SJSA1 (cell line): ENCODE measurements around the gene KRTAP10-12. TPM values are rescaled to one million over a fixed set of nuclear protein-coding genes. Genes with fewer than 3 reads are reported as not detected.
"Not testable (repeated sequence)": the region's sequence is repeated elsewhere in the genome, so short reads cannot be mapped to it uniquely, and the experiment has no call there.

Experiments
- DNase-seq, 2 experiments: peaks; one replicate each; pipeline ENCODE4 v3.0.0-alpha.2; 2015 to 2020; ENCODE audit warnings: low spot score in 2 of 2, low read depth in 1 of 2
- H3K27ac ChIP-seq: fragments of 250-450 bp; sonication (Bioruptor Pico); 2 replicates; pipeline ENCODE4 v1.5.1; 2020; ENCODE audit warnings: mild to moderate bottlenecking, moderate library complexity
- H3K27me3 ChIP-seq: fragments of 250-450 bp; sonication (Bioruptor Pico); replicated peaks from 2 replicates; pipeline ENCODE4 v1.5.1; 2020; ENCODE audit warnings: mild to moderate bottlenecking, moderate library complexity
- H3K36me3 ChIP-seq: fragments of 250-450 bp; sonication (Bioruptor Pico); 2 replicates; pipeline ENCODE4 v1.5.1; 2020; ENCODE audit warnings: mild to moderate bottlenecking
- H3K4me1 ChIP-seq: fragments of 250-450 bp; sonication (Bioruptor Pico); replicated peaks from 2 replicates; pipeline ENCODE4 v1.6.1; 2021; ENCODE audit warnings: mild to moderate bottlenecking
- H3K4me3 ChIP-seq: fragments of 250-450 bp; sonication (Bioruptor Pico); 2 replicates; pipeline ENCODE4 v1.5.1; 2020; ENCODE audit warnings: mild to moderate bottlenecking
- H3K9me3 ChIP-seq: fragments of 250-450 bp; sonication (Bioruptor Pico); replicated peaks from 2 replicates; pipeline ENCODE4 v1.5.1; 2020; ENCODE audit warnings: mild to moderate bottlenecking
- total RNA-seq: library from RNA; depleted of rRNA; stranded (reverse); fragments of >200 nt; shearing (Covaris generic); gene quantifications from 2 replicates; pipeline ENCODE4 v1.2.3, GENCODE V29; 2014; rRNA removed

Gene KRTAP10-12, protein sequence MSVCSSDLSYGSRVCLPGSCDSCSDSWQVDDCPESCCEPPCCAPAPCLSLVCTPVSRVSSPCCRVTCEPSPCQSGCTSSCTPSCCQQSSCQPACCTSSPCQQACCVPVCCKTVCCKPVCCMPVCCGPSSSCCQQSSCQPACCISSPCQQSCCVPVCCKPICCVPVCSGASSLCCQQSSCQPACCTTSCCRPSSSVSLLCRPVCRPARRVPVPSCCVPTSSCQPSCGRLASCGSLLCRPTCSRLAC
- not detected in 2 replicates for total RNA-seq

DNA sequence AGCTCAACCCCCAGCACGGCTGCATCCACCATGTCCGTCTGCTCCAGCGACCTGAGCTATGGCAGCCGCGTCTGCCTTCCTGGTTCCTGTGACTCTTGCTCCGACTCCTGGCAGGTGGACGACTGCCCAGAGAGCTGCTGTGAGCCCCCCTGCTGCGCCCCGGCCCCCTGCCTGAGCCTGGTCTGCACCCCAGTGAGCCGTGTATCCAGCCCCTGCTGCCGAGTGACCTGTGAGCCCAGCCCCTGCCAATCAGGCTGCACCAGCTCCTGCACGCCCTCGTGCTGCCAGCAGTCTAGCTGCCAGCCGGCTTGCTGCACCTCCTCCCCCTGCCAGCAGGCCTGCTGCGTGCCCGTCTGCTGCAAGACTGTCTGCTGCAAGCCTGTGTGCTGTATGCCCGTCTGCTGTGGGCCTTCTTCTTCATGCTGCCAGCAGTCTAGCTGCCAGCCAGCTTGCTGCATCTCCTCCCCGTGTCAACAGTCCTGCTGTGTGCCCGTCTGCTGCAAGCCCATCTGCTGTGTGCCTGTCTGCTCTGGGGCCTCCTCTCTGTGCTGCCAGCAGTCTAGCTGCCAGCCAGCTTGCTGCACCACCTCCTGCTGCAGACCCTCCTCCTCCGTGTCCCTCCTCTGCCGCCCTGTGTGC lies at the start of gene KRTAP10-12:
TSS of gene KRTAP10-12 (plus strand) at position 1 of the 639 bp plus-strand sequence. CDS start at position 31, 30 bp downstream.
- not testable (repeated sequence) for H3K27ac ChIP-seq, DNase-seq, H3K4me1 ChIP-seq, H3K36me3 ChIP-seq, H3K4me3 ChIP-seq, H3K9me3 ChIP-seq
- peaks cover 34% of the 10 kb centered on the region for H3K27me3 ChIP-seq

DNA sequence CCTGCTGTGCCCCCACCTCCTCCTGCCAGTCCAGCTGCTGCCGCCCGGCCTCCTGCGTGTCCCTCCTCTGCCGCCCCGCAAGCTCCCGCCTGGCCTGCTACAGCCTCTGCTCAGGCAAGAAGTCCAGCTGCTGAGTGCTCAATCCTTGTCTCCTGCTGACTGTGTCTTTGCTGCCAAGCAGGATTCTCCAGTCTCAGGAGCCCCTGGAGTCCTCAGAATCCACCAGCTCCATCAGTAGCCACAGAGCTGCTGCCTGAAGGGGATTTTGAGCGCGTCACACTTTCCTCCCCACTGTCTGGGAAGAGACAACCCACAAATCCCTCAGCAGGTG lies 49.8 kb upstream of the KRTAP10-12 start:
- Histone ChIP-seq H3K4me3 (no peak overlapping the region), H3K36me3 (no peaks in the 10 kb centered on the region), H3K27me3 (0 out of 2 replicates have a peak, but pooled peaks cover 8% of the 10 kb centered on the region), H3K4me1 (no peaks in the 10 kb centered on the region), H3K9me3 (no peaks in the 10 kb centered on the region; the same call in 1 of the 2 replicates), H3K27ac (no peak overlapping the region)
- DNase-seq = no peak

DNA sequence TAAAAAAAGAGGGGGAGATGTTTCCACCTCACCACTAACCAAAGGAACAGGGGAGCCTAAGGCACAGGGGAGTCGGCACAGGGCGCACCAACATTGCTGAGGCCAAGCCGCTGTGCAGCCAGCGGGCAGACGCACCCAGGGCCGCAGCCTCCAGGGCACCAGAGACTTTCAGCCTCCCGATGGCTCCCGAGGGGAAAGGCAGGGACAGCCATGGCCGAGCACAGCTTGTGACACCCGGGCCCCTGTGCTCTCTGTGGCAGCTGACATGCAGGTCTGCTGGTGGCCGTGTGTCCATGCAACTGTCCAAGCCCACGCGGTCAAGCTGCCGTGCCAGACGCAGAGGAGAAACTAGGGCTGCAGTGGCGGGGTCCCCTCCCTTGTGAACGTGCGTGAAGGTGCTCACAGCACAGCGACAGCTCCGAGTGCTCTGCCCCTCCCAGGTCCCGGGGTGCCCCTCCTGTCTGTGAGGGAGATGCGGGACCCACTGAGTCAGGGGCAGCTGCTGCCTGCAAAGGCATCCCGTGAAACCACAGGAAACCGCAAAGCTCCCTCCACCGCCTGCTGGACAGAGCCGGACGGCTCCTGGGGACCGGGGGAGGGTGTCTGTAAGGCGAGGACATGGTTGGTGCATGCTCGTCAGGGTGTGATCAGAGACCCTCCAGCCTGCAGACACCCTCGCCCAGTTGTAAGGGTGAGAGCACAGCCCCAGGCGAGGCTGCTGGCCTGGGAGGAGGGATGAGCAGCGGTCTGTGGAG lies 48.2 kb upstream of the KRTAP10-12 start:
- Histone ChIP-seq H3K27ac (no peak overlapping the region), H3K36me3 (no peaks in the 10 kb centered on the region), H3K4me3 (no peak overlapping the region), H3K27me3 (peaks cover 8% of the 10 kb centered on the region; the same call in 1 of the 2 replicates), H3K4me1 (no peaks in the 10 kb centered on the region), H3K9me3 (no peaks in the 10 kb centered on the region; the same call in 1 of the 2 replicates)
- no peak for DNase-seq

DNA sequence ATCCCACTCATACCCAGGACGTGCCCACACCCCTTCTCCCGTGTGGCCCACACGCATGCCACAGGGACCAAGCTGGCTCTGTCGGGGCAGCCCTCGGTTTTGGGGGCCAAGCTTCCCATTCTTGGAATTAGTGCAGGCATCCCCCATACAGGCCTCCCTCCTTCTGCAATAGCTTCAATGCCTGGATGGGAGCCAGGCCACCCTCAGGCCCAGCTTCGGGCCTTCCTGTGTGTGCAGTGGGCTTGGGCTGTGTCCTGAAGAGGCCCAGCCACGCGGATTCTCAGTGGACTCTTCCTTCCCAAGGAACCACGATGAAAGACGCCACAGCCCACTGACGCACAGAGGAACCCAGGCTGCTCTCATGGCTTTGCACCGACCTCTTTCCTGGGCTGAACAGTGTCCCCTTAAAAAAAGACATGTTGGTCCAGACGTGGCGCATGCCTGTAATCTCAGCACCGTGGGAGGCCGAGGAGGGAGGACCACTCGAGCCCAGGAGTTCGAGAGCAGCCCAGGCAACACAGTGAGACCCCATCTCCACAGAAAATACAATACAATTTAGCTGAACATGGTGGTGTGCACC lies 47.4 kb upstream of the KRTAP10-12 start:
- no peaks in the 10 kb centered on the region for H3K4me1 ChIP-seq
- no peaks in the 10 kb centered on the region; the same call in 1 of the 2 replicates for H3K9me3 ChIP-seq
- H3K27ac ChIP-seq = no peak overlapping the region
- no peak for DNase-seq
- H3K27me3 ChIP-seq = peaks cover 8% of the 10 kb centered on the region; the same call in 1 of the 2 replicates
- no peak overlapping the region for H3K4me3 ChIP-seq
- H3K36me3 ChIP-seq = no peaks in the 10 kb centered on the region

DNA sequence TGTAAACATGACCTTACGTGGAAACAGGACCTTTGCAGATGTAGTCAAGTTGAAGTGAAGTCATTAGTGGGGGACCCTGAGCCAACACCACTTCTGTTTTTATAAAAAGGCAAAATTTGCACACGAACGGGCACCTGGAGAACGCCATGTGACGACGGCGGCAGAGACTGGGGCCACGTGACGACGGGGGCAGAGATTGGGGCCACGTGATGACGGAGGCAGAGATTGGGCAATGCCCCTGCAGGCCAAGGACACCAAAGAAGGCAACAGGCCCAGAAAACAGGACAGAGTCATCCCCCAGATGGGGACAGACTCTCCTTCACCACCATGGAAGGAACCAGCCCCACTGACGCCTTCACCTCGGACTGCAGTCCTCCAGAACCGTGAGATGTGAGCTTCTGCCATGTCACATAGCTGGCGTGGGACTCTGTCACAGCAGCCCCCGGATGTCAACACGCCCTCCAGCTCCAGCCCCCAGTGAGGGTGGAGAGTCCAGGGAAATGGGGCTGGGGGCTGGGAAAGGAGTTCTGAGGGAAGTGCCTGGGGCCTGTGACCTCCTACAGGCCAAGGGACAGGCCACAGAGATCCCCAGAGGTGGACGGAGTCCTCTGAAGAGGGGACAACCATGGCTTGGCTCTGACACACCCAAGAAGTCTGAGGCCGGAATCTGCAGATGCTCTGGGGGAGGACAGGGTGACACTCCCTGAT lies 46.6 kb upstream of the KRTAP10-12 start:
- Histone ChIP-seq H3K9me3 (no peaks in the 10 kb centered on the region; the same call in 1 of the 2 replicates), H3K36me3 (no peaks in the 10 kb centered on the region), H3K4me1 (no peaks in the 10 kb centered on the region), H3K27ac (no peak overlapping the region), H3K27me3 (peaks cover 8% of the 10 kb centered on the region; the same call in 1 of the 2 replicates), H3K4me3 (no peak overlapping the region)
- no peak for DNase-seq

DNA sequence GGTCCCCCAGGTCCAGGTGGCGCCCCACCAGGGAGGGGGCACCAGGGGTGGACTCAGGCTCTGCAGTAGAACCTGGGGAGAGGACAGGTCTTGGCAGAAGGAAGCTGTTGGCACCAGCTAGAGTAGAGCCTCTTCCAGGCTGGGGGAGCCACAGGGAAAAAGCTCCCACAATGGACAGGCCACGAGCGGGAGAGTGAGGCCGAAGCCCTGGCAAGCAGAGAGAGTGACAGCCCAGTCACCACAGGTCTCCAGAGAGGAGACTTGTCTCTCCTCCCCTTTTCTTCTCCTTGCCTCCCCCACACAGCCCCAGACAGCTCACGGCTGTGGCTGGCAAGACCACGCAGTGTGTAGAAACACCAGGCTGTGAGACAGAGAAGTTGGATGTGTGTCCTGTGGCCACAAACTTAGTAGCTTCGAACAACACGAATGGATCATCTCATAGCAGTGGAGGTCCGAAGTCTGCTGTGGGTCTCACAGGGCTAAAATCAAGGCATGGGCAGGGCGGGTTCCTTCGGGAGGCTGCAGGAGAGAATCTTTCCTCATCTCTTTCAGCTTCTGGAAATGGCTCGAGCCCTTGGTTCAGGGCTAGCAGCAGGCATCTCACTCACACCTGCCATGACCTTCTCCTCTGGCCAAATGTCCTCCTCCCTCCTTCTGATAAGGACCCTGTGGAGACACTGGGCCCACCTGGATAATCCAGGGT lies 45.8 kb upstream of the KRTAP10-12 start:
- H3K4me1 ChIP-seq = no peaks in the 10 kb centered on the region

DNA sequence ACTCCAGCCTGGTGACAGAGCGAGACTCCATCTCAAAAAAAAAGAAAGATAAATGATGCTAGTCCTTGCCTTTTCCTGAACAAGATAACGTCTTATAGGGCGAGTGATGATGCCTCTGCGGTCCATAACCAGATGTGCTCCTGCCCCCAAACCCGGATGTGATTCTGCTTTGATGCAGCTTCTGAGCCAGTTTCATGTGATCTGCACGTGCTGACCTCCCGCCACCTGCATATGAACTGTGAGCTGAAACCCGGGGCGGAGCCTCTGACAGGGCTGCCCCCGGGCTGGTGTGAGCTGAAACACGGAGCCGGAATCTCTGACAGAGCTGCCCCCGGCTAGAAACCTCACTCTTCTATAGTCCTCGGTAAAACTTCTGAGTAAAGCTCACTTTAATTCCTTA lies 43.8 kb upstream of the KRTAP10-12 start:
- DNase-seq = no peak
- Histone ChIP-seq H3K4me1 (no peaks in the 10 kb centered on the region; the same call in 1 of the 2 replicates), H3K9me3 (peaks cover 4% of the 10 kb centered on the region; the same call in 1 of the 2 replicates), H3K4me3 (no peak overlapping the region), H3K27me3 (peaks cover 6% of the 10 kb centered on the region), H3K27ac (no peak overlapping the region), H3K36me3 (no peaks in the 10 kb centered on the region)

More for the DNA sequence above, 45.8 kb upstream of the KRTAP10-12 start:
- H3K4me3 ChIP-seq = no peak overlapping the region
- H3K36me3 ChIP-seq = no peaks in the 10 kb centered on the region
- H3K9me3 ChIP-seq = no peaks in the 10 kb centered on the region; the same call in 1 of the 2 replicates
- DNase-seq = no peak
- no peak overlapping the region for H3K27ac ChIP-seq
- H3K27me3 ChIP-seq = peaks cover 8% of the 10 kb centered on the region; the same call in 1 of the 2 replicates

DNA sequence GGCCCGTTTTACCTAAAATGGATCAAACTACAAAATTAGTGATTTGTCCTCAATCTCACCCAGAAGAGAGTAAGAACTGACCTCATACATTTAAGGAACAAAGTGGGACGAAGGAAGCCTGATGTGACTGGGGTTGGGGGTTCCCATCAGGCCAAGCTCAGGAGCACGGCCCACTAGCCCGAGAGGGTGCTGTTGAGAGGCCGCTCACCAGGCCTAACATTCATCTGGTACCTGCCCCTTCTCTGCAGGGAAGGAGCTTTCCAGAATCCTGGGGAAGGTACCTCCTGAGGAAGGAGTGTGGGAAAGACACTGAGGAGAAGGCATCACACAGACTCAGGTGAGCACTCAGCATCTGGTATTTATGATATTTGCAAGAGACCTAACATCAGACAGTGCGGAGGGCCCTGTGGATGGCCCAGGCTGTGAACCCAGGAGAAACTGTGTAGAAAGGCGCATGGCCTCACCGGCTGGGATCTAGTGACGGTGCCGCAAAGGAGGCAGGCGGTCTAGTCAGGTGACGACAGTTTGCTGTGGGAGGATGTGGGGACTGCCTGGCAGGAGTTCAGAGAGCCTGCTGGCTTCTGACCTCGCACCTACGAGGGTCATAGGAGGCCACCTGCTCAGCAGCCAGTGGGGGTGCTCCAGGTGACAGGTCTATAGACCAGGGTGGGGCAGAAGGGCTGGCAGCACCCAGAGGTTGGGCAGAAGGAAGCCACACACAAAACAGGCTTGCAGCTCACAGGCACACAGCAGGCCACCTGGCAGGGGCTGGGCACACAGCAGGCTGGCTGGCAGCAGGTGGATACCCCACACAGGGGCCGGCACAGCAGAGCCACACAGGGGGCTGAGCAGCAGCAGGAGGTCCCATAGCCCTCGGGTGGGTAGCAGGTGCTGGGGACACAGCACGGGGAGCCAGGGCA lies 43.1 kb upstream of the KRTAP10-12 start:
- Histone ChIP-seq H3K4me1 (no peaks in the 10 kb centered on the region; the same call in 1 of the 2 replicates), H3K4me3 (no peak overlapping the region), H3K9me3 (peaks cover 4% of the 10 kb centered on the region; the same call in 1 of the 2 replicates), H3K36me3 (no peaks in the 10 kb centered on the region), H3K27ac (no peak overlapping the region), H3K27me3 (peaks cover 2% of the 10 kb centered on the region)
- DNase-seq = no peak

DNA sequence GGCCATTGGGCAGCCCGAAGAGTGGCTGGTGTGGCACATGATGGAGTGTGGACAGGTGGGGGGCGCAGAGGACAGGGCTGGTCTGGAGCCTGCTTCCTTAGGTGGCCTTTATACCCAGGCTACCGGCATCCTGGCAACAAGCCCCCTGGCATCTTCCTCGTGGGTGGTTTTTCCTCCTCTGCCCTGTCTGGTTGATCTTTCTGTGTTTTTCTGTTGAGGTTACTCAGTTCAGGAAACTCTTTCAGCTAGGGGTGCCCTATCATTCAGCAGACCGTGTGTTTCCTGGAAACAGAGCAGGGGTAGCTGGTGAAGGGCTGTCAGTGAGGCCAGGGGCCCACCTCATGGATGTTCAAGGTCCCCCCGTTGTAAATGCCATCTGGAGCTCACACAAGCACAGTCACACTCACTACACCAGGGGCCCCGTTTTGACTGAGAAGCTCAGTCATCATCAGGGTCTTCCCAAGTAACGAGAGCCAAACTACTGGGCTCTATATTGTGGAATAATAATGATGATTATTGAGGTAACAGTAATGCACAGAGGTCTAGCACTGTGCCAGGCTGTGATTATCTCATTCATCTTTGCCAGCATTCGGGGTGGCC lies 42.3 kb upstream of the KRTAP10-12 start, which contains the start of gene KRTAP12-4:
TSS of gene KRTAP12-4 (minus strand) at position 84 of the 600 bp plus-strand sequence. CDS start at position 39, 45 bp downstream.
- H3K27me3 ChIP-seq = no peaks in the 10 kb centered on the region; the same call in none of the 2 replicates
- H3K4me3 ChIP-seq = no peak within 1 kb of the TSS
- no peaks in the 10 kb centered on the region for H3K36me3 ChIP-seq
- no peaks in the 10 kb centered on the region; the same call in 1 of the 2 replicates for H3K4me1 ChIP-seq
- H3K9me3 ChIP-seq = 0 out of 2 replicates have a peak, but pooled peaks cover 4% of the 10 kb centered on the region
- no peak for DNase-seq
- H3K27ac ChIP-seq = no peak within 1 kb of the TSS

DNA sequence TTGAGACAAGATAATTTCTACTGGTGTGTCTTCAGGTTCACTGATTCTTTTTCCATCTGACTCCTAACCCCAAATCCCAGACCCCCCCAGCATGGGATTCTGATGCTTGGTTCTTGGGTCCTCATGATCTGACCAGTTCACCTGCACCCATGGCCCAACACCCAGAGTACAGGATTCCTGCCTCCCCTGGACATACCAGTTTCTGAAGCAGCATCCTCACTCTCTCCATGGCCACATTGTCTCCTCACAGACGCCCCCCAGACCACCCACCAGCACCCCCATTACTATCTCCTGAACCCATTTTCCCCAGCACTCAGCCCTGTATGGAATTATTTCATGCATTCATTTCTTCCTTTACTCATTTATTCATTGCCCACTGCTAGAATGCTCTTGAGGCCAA lies 40.1 kb upstream of the KRTAP10-12 start:
- no peak for DNase-seq
- Histone ChIP-seq H3K36me3 (no peaks in the 10 kb centered on the region), H3K27me3 (no peaks in the 10 kb centered on the region; the same call in none of the 2 replicates), H3K4me3 (no peak overlapping the region), H3K9me3 (0 out of 2 replicates have a peak, but pooled peaks cover 4% of the 10 kb centered on the region), H3K4me1 (no peaks in the 10 kb centered on the region; the same call in 1 of the 2 replicates), H3K27ac (no peak overlapping the region)
